ENCODE measurements around the gene MTURN. TPM values are rescaled to one million over a fixed set of nuclear protein-coding genes. Genes with fewer than 3 reads are reported as not detected.

MTURN gene
- total and polyA plus RNA-seq, 2 donors (not counting 1 experiment from before 2014, with no cell fraction given): 4.5 to 13.9 TPM

DNA sequence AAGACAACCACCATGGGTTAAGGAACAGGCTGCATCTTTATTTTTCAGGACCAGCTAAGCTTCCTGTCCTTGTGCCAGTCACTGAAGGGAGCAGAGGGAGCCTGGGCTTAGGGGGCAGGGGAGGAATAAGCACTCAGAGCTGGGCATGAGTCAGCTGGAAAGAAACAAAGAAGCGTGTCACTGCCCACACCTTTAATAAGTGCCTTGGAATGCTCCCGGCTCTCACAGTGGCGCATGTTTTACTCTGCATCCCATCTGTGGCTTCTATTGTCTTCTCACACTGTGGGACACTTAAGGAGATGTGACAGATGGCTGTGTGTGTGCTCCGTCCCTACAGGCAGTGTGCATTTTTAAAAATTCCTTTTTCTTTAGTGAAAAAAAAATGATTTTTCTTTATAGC lies 71.7 kb downstream of the MTURN start:
- H3K27ac Mint-ChIP-seq: no peak overlapping the region
- TF ChIP-seq, protein P1, sequence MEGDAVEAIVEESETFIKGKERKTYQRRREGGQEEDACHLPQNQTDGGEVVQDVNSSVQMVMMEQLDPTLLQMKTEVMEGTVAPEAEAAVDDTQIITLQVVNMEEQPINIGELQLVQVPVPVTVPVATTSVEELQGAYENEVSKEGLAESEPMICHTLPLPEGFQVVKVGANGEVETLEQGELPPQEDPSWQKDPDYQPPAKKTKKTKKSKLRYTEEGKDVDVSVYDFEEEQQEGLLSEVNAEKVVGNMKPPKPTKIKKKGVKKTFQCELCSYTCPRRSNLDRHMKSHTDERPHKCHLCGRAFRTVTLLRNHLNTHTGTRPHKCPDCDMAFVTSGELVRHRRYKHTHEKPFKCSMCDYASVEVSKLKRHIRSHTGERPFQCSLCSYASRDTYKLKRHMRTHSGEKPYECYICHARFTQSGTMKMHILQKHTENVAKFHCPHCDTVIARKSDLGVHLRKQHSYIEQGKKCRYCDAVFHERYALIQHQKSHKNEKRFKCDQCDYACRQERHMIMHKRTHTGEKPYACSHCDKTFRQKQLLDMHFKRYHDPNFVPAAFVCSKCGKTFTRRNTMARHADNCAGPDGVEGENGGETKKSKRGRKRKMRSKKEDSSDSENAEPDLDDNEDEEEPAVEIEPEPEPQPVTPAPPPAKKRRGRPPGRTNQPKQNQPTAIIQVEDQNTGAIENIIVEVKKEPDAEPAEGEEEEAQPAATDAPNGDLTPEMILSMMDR (IDR thresholded peaks at IDR 0.05): no peak
- TF ChIP-seq EZH2 (IDR thresholded peaks at IDR 0.05; ENCODE audit: borderline replicate concordance, insufficient read depth, low read depth, low read length, poor library complexity, severe bottlenecking): no peak
- no peaks in the 10 kb centered on the region for H3K27me3 Mint-ChIP-seq
- H3K9me3 ChIP-seq (ENCODE audit: control extremely low read depth in 1 of 3, control insufficient read depth in 2 of 3, insufficient read depth in 1 of 3, low read length in 2 of 3): no peaks in the 10 kb centered on the region
- no CpG with 5 or more reads among the region's 4 CpGs for WGBS (ENCODE audit: insufficient coverage)
- H3K36me3 ChIP-seq (replicated peaks in 1 of 2; ENCODE audit: control extremely low read depth in 1 of 2, control insufficient read depth in 1 of 2, extremely low read depth in 1 of 2, insufficient read depth in 2 of 2, low read length in 1 of 2): no peaks in the 10 kb centered on the region
- no peaks in the 10 kb centered on the region for H3K9me3 Mint-ChIP-seq (ENCODE audit: insufficient read depth)
- H3K4me1 ChIP-seq (ENCODE audit: control insufficient read depth in 2 of 2, insufficient read depth in 2 of 2, low read length in 2 of 2): peaks cover 6 to 8% of the 10 kb centered on the region in 2 donors
- H3K4me1 Mint-ChIP-seq: peaks cover 10% of the 10 kb centered on the region
- no peak for DNase-seq
- H3K9ac ChIP-seq (ENCODE audit: low read length): no peak overlapping the region
- no peak overlapping the region for H2AFZ ChIP-seq (ENCODE audit: insufficient read depth, low read depth, low read length, poor library complexity, severe bottlenecking)
- CTCF ChIA-PET: interaction anchor here (1.0 kb wide), 1 partner anchor 38 kb away, joined by 3 read pairs; no protein-coding TSS in a partner anchor
- intact Hi-C loops (cut with micrococcal nuclease): no loop called here
- H3K4me3 ChIP-seq (ENCODE audit: control extremely low read depth in 1 of 5, extremely low read depth in 1 of 5, insufficient read depth in 1 of 5, low read depth in 2 of 5, low read length in 4 of 5): no peak overlapping the region
- no peak overlapping the region for H3K4me3 Mint-ChIP-seq
- H3K27me3 ChIP-seq (replicated peaks in 1 of 4; ENCODE audit: control extremely low read depth in 1 of 4, control insufficient read depth in 3 of 4, insufficient read depth in 4 of 4, low read length in 3 of 4): no peaks in the 10 kb centered on the region
- no peaks in the 10 kb centered on the region for H3K79me2 ChIP-seq (ENCODE audit: control insufficient read depth, insufficient read depth, low read length)
- no peak for ATAC-seq (ENCODE audit: low read depth)
- H4K20me1 ChIP-seq (ENCODE audit: control insufficient read depth, insufficient read depth, low read length, poor library complexity, severe bottlenecking): no peaks in the 10 kb centered on the region
- H3K27ac ChIP-seq (ENCODE audit: low read length in 2 of 2): no peak overlapping the region
- POLR2A ChIA-PET: no interaction called here
- no peak overlapping the region for H3K4me2 ChIP-seq (replicated peaks; ENCODE audit: low read depth, low read length, poor library complexity, severe bottlenecking)

DNA sequence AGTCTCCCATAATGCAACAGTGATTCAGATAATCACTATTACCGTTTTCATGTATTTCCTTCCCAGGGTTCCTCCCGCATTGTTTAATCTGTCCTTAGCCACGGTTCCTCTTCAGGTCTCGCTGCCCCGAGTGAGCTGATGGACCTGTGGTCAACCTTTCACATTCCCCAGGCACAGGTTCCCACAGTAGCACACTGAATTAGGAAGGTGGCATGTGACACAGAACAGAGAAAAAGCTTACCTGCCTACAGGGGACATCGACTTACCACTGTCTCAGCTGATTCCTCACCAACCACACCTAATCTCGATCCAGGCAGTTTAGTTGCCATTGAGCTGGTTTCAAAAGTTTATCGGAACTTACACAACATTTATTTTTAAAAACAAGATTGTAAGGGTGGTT lies 72.2 kb downstream of the MTURN start:
- no peak overlapping the region for H3K27ac Mint-ChIP-seq
- no peaks in the 10 kb centered on the region for H3K27me3 Mint-ChIP-seq
- H3K9me3 Mint-ChIP-seq (ENCODE audit: insufficient read depth): no peaks in the 10 kb centered on the region
- DNase-seq (no peak), ATAC-seq (ENCODE audit: low read depth) (no peak)
- 100% methylated on average over 1 of the region's 8 CpGs for WGBS (ENCODE audit: insufficient coverage)
- Histone ChIP-seq H3K9me3 (ENCODE audit: control extremely low read depth in 1 of 3, control insufficient read depth in 2 of 3, insufficient read depth in 1 of 3, low read length in 2 of 3) (no peaks in the 10 kb centered on the region), H3K79me2 (ENCODE audit: control insufficient read depth, insufficient read depth, low read length) (no peaks in the 10 kb centered on the region), H3K27ac (ENCODE audit: low read length in 2 of 2) (no peak overlapping the region), H3K27me3 (replicated peaks in 1 of 4; ENCODE audit: control extremely low read depth in 1 of 4, control insufficient read depth in 3 of 4, insufficient read depth in 4 of 4, low read length in 3 of 4) (no peaks in the 10 kb centered on the region), H2AFZ (ENCODE audit: insufficient read depth, low read depth, low read length, poor library complexity, severe bottlenecking) (peak overlapping the region; percentile 15), H3K4me1 (ENCODE audit: control insufficient read depth in 2 of 2, insufficient read depth in 2 of 2, low read length in 2 of 2) (peaks cover 1 to 3% of the 10 kb centered on the region in 2 donors), H3K36me3 (replicated peaks in 1 of 2; ENCODE audit: control extremely low read depth in 1 of 2, control insufficient read depth in 1 of 2, extremely low read depth in 1 of 2, insufficient read depth in 2 of 2, low read length in 1 of 2) (no peaks in the 10 kb centered on the region), H3K9ac (ENCODE audit: low read length) (no peak overlapping the region), H4K20me1 (ENCODE audit: control insufficient read depth, insufficient read depth, low read length, poor library complexity, severe bottlenecking) (no peaks in the 10 kb centered on the region), H3K4me2 (replicated peaks; ENCODE audit: low read depth, low read length, poor library complexity, severe bottlenecking) (no peak overlapping the region), H3K4me3 (ENCODE audit: control extremely low read depth in 1 of 5, extremely low read depth in 1 of 5, insufficient read depth in 1 of 5, low read depth in 2 of 5, low read length in 4 of 5) (no peak overlapping the region)
- no peak overlapping the region for H3K4me3 Mint-ChIP-seq
- no peak for TF ChIP-seq EZH2 (IDR thresholded peaks at IDR 0.05; ENCODE audit: borderline replicate concordance, insufficient read depth, low read depth, low read length, poor library complexity, severe bottlenecking)
- TF ChIP-seq, protein P1 (IDR thresholded peaks at IDR 0.05): no peak
- H3K4me1 Mint-ChIP-seq: peaks cover 7% of the 10 kb centered on the region
- intact Hi-C loops (cut with micrococcal nuclease): no loop called here
- POLR2A ChIA-PET: no interaction called here
- CTCF ChIA-PET: interaction anchor here (1.0 kb wide), 1 partner anchor 38 kb away, joined by 3 read pairs; no protein-coding TSS in a partner anchor

All from B cell (primary cell).